HepG2 (cell line): ENCODE results near the gene NTM. TPM values are rescaled to one million over a fixed set of nuclear protein-coding genes. Genes with fewer than 3 reads are reported as not detected.
A peak's percentile ranks its signal among the peaks of the same experiment; 100 is the strongest.

Experiments used
- ATAC-seq: fragments of 200-7000 bp; cut with Tn5 transposase; 3 replicates; pipeline ENCODE4 v1.9.1; 2020; ENCODE audit warnings: mild to moderate bottlenecking, moderate library complexity
- BruUV-seq: library from RNA; stranded (reverse); fragments of 400-500 nt; replicated peaks from 2 replicates; lab custom pipeline; 2021; lab: Mats Ljungman, UMichigan
- CTCF ChIA-PET: fragments of 300-600 bp; formaldehyde crosslinking; extraction: SDS; loops from one replicate; lab custom pipeline; 2021; ENCODE audit warnings: low total read pairs, inconsistent platforms, low intra/inter-chr PET ratio; lab: Yijun Ruan, JAX
- POLR2A ChIA-PET: fragments of 350-600 bp; sonication (Branson Sonifier 250); formaldehyde crosslinking; loops from one replicate; lab custom pipeline; 2020; ENCODE audit warnings: antibody characterized with exemption, inconsistent platforms; lab: Yijun Ruan, JAX
- DNase-seq: peaks from one replicate; pipeline ENCODE4 v3.0.0-alpha.2; 2015; ENCODE audit warnings: low spot score
- FAIRE-seq: peaks from 3 replicates; lab custom pipeline; 2011; peaks lifted over from hg19 to GRCh38; lab: Jason Lieb, UNC
- H2AFZ ChIP-seq: one replicate; pipeline ENCODE4 v1.6.1; 2011; ENCODE audit warnings: low read length, inconsistent platforms
- H3K27ac ChIP-seq: fragments of 300-600 bp; 3 replicates; pipeline ENCODE4 v1.8.0; 2011; ENCODE audit warnings: mixed run types, mild to moderate bottlenecking, mixed read lengths, low read length, inconsistent platforms; ENCODE audit not compliant: insufficient read depth; ENCODE audit errors: extremely low read length
- H3K27me3 ChIP-seq, 2 experiments: fragments of 200-600 bp in 1 of 2; 2 replicates in 1 of 2; 3 replicates in 1 of 2; pipeline versions ENCODE4 v1.6.0 to v1.8.0; 2011; ENCODE audit warnings: low read length in 2 of 2, mild to moderate bottlenecking in 2 of 2, moderate library complexity in 2 of 2, inconsistent platforms in 1 of 2; ENCODE audit not compliant: insufficient read depth in 2 of 2, control insufficient read depth in 1 of 2
- H3K36me3 ChIP-seq, 2 experiments: fragments of 200-600 bp in 1 of 2; replicated peaks in 1 of 2; 2 replicates in 1 of 2; 3 replicates in 1 of 2; pipeline versions ENCODE4 v1.5.1 to v1.8.0; 2011; ENCODE audit warnings: low read length in 2 of 2, inconsistent platforms in 1 of 2; ENCODE audit not compliant: insufficient read depth in 2 of 2, control insufficient read depth in 1 of 2
- H3K4me1 ChIP-seq: 2 replicates; pipeline ENCODE4 v1.5.1; 2012; ENCODE audit warnings: low read length, inconsistent platforms; ENCODE audit not compliant: insufficient read depth
- H3K4me2 ChIP-seq: 2 replicates; pipeline ENCODE4 v1.6.0; 2011; ENCODE audit warnings: low read depth, low read length, inconsistent platforms
- H3K4me3 ChIP-seq, 3 experiments: fragments of 200-600 bp in 1 of 3; sonication (generic), shearing (Covaris generic) in 1 of 3; replicated peaks in 1 of 3; 2 replicates each; pipeline ENCODE4 v1.5.1; 2011 to 2016; ENCODE audit warnings: low read length in 3 of 3, inconsistent platforms in 2 of 3, low read depth in 2 of 3, mild to moderate bottlenecking in 2 of 3, control low read depth in 1 of 3, mixed read lengths in 1 of 3; ENCODE audit not compliant: insufficient read depth in 1 of 3
- H3K79me2 ChIP-seq: one replicate; pipeline ENCODE4 v1.6.1; 2011; ENCODE audit warnings: low read length, inconsistent platforms; ENCODE audit not compliant: insufficient read depth
- H3K9ac ChIP-seq: 2 replicates; pipeline ENCODE4 v1.6.0; 2011; ENCODE audit warnings: mild to moderate bottlenecking, low read depth, low read length, inconsistent platforms; ENCODE audit not compliant: insufficient read depth
- H3K9me3 ChIP-seq: 2 replicates; pipeline ENCODE4 v1.5.1; 2012; ENCODE audit warnings: mild to moderate bottlenecking, low read length
- H4K20me1 ChIP-seq: 2 replicates; pipeline ENCODE4 v1.6.0; 2011; ENCODE audit warnings: inconsistent platforms, mild to moderate bottlenecking, low read length, moderate library complexity; ENCODE audit not compliant: insufficient read depth
- DR1 ChIP-seq: sonication (generic); formaldehyde crosslinking; IDR thresholded peaks from 2 replicates; pipeline ENCODE4 v1.8.0; 2021; ENCODE audit warnings: mild to moderate bottlenecking, missing genetic modification reagents, inconsistent platforms
- HNF4A ChIP-seq: sonication (generic); formaldehyde crosslinking; IDR thresholded peaks from 2 replicates; pipeline ENCODE4 v1.4.0; 2020; ENCODE audit warnings: missing genetic modification reagents
- KDM3A ChIP-seq: IDR thresholded peaks from 2 replicates; pipeline ENCODE4 v1.6.1; 2018; ENCODE audit warnings: low read depth, missing compliant biosample characterization
- KLF11 ChIP-seq: IDR thresholded peaks from 2 replicates; pipeline ENCODE4 v1.6.1; 2016; ENCODE audit warnings: missing compliant biosample characterization
- NFYC ChIP-seq: IDR thresholded peaks from 2 replicates; pipeline ENCODE4 v1.6.1; 2016; ENCODE audit warnings: missing genetic modification reagents, missing compliant biosample characterization
- ZFY ChIP-seq: sonication (generic); formaldehyde crosslinking; IDR thresholded peaks from 2 replicates; pipeline ENCODE4 v1.4.0; 2020; ENCODE audit warnings: missing genetic modification reagents
- ZNF720 ChIP-seq: sonication (generic); formaldehyde crosslinking; IDR thresholded peaks from 2 replicates; pipeline ENCODE4 v1.4.0; 2020; ENCODE audit warnings: missing genetic modification reagents
- WGBS: methylation state at CpG from one replicate; pipeline ENCODE4 v1.1.6; 2017; ENCODE audit warnings: low lambda C conversion rate; 5-methylcytosine and 5-hydroxymethylcytosine counted together
- in situ Hi-C: cut with HindIII; loops from 2 replicates; pipeline ENCODE4 v1.10.0; 2017; ENCODE audit warnings: low pct_unique_long_range_greater_than_20kb; ENCODE audit not compliant: extremely low pct_ligation_motif_present
- intact Hi-C: fragments of 100-400 bp; cut with micrococcal nuclease; formaldehyde crosslinking; loops from one replicate; pipeline ENCODE4 v1.10.0; 2022; ENCODE audit not compliant: unreplicated experiment
- polyA plus RNA-seq, 8 experiments: library from polyadenylated mRNA; depleted of rRNA in 3 of 8; stranded (reverse) in 7 of 8; unstranded in 1 of 8; fragments of >200 nt; fragmentation: Illumina TruSeq in 4 of 8; extraction: Trizol in 4 of 8; gene quantifications; 2 replicates each; pipeline versions ENCODE4 v1.2.1 to v1.2.3, GENCODE V29; 2011 to 2016; ENCODE audit warnings: low read depth in 4 of 8, missing spikeins in 1 of 8, mixed read lengths in 1 of 8; ENCODE audit not compliant: insufficient read depth in 1 of 8
- total RNA-seq, 5 experiments: library from RNA; depleted of rRNA; stranded (reverse); fragments of >200 nt; fragmentation: Illumina TruSeq; extraction: Trizol; gene quantifications; 2 replicates each; pipeline ENCODE4 v1.2.3, GENCODE V29; 2016; ENCODE audit warnings: low read depth in 1 of 5
- TF ChIP-seq, protein P1 (sequence below): sonication (generic); formaldehyde crosslinking; IDR thresholded peaks from 2 replicates; pipeline ENCODE4 v1.4.0; 2020; ENCODE audit warnings: low read depth, missing genetic modification reagents
- TF ChIP-seq, protein P2 (sequence below): sonication (generic); formaldehyde crosslinking; IDR thresholded peaks from 2 replicates; pipeline ENCODE4 v1.4.0; 2020; ENCODE audit warnings: missing genetic modification reagents

The NTM gene
- total and polyA plus RNA-seq, 2 of the 13 experiments (the other 11 are each of a cell fraction or from before 2014, with no cell fraction given): not detected

DNA sequence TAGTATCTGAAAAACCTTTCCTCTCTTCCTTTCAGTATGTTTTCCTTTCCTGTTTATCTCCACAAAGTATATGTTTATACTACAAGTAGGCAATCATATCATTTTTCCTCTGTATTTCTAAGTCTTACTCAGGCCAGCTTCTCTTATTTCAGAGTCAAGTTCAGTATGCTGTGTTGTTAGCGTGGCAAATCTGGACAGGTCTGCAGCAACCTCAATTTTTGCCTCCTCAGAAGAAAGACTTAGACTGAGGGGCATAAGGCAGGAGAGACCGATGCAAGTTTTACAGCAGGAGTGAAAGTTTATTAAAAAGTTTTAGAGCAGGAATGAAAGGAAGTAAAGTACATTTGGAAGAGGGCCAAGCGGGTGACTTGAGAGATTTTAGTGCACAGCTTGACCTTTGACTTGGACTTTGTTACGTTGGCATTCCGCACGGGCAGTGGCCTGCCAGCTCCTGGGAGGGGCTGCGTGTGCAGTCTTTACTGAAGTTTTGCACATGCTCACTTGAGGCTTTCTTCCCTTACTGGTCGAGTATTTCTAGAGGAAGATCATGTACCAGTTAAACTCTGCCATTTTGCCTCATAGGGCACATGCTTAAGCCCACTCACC lies 343.2 kb downstream of the NTM start:
- Histone ChIP-seq H3K9ac (no peak overlapping the region), H3K27ac (no peak overlapping the region), H3K79me2 (no peaks in the 10 kb centered on the region), H3K27me3 (no peaks in the 10 kb centered on the region), H2AFZ (no peak overlapping the region), H3K4me3 (no peak overlapping the region), H3K4me1 (no peaks in the 10 kb centered on the region), H4K20me1 (no peaks in the 10 kb centered on the region), H3K36me3 (no peaks in the 10 kb centered on the region), H3K4me2 (no peak overlapping the region), H3K9me3 (peaks cover 10% of the 10 kb centered on the region; the same call in 1 of the 2 replicates)
- 15% methylated on average over 8 of the region's 8 CpGs for WGBS
- ChIA-PET POLR2A (no interaction called here), CTCF (no interaction called here)
- no TSS peak for BruUV-seq
- intact Hi-C loops (no loop called here), in situ Hi-C loops (no loop called here)
- DNase-seq (peak; percentile 3), FAIRE-seq (no peak), ATAC-seq (no peak)
- 0 out of 2 replicates have a peak, but pooled peaks have one; percentile 18 for TF ChIP-seq HNF4A (CRISPR knock-in tag)
- TF ChIP-seq KDM3A (CRISPR knock-in tag): no peak
- TF ChIP-seq, protein P1, sequence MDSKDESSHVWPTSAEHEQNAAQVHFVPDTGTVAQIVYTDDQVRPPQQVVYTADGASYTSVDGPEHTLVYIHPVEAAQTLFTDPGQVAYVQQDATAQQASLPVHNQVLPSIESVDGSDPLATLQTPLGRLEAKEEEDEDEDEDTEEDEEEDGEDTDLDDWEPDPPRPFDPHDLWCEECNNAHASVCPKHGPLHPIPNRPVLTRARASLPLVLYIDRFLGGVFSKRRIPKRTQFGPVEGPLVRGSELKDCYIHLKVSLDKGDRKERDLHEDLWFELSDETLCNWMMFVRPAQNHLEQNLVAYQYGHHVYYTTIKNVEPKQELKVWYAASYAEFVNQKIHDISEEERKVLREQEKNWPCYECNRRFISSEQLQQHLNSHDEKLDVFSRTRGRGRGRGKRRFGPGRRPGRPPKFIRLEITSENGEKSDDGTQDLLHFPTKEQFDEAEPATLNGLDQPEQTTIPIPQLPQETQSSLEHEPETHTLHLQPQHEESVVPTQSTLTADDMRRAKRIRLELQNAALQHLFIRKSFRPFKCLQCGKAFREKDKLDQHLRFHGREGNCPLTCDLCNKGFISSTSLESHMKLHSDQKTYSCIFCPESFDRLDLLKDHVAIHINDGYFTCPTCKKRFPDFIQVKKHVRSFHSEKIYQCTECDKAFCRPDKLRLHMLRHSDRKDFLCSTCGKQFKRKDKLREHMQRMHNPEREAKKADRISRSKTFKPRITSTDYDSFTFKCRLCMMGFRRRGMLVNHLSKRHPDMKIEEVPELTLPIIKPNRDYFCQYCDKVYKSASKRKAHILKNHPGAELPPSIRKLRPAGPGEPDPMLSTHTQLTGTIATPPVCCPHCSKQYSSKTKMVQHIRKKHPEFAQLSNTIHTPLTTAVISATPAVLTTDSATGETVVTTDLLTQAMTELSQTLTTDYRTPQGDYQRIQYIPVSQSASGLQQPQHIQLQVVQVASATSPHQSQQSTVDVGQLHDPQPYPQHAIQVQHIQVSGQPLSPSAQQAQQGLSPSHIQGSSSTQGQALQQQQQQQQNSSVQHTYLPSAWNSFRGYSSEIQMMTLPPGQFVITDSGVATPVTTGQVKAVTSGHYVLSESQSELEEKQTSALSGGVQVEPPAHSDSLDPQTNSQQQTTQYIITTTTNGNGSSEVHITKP: no peak
- no peak for TF ChIP-seq ZFY (CRISPR knock-in tag)

DNA sequence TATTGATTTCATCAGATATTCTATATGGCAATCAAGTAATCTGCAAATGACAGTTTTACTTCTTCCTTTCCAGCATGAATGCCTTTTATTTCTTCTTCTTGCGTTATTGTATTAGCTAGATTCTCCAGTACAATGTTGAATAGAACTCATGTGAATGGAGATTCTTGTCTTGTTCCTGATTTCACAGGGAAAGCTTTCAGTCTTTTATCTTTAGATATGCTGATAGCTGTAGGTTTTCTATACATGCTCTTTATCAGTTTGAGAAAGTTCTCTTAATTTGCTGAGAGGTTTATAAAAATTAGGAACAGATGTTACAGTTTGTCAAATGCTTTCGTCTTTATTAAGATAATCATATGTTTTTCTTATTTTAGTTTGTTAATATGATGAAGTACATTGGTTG lies 347.2 kb downstream of the NTM start:
- H4K20me1 ChIP-seq: no peaks in the 10 kb centered on the region
- WGBS: 0% methylated on average over 2 of the region's 2 CpGs
- no peak overlapping the region for H3K27ac ChIP-seq
- peaks cover 10% of the 10 kb centered on the region; the same call in 1 of the 2 replicates for H3K9me3 ChIP-seq
- intact Hi-C loops (no loop called here), in situ Hi-C loops (no loop called here)
- no peak for FAIRE-seq
- CTCF ChIA-PET: no interaction called here
- H3K4me2 ChIP-seq: no peak overlapping the region
- H3K27me3 ChIP-seq: no peaks in the 10 kb centered on the region
- H3K36me3 ChIP-seq: no peaks in the 10 kb centered on the region
- no peak overlapping the region for H2AFZ ChIP-seq
- no peak for DNase-seq
- H3K4me1 ChIP-seq: no peaks in the 10 kb centered on the region
- H3K4me3 ChIP-seq: no peak overlapping the region
- POLR2A ChIA-PET: no interaction called here
- H3K9ac ChIP-seq: no peak overlapping the region
- no TSS peak for BruUV-seq
- ATAC-seq: no peak
- no peaks in the 10 kb centered on the region for H3K79me2 ChIP-seq
- TF ChIP-seq, protein P2, sequence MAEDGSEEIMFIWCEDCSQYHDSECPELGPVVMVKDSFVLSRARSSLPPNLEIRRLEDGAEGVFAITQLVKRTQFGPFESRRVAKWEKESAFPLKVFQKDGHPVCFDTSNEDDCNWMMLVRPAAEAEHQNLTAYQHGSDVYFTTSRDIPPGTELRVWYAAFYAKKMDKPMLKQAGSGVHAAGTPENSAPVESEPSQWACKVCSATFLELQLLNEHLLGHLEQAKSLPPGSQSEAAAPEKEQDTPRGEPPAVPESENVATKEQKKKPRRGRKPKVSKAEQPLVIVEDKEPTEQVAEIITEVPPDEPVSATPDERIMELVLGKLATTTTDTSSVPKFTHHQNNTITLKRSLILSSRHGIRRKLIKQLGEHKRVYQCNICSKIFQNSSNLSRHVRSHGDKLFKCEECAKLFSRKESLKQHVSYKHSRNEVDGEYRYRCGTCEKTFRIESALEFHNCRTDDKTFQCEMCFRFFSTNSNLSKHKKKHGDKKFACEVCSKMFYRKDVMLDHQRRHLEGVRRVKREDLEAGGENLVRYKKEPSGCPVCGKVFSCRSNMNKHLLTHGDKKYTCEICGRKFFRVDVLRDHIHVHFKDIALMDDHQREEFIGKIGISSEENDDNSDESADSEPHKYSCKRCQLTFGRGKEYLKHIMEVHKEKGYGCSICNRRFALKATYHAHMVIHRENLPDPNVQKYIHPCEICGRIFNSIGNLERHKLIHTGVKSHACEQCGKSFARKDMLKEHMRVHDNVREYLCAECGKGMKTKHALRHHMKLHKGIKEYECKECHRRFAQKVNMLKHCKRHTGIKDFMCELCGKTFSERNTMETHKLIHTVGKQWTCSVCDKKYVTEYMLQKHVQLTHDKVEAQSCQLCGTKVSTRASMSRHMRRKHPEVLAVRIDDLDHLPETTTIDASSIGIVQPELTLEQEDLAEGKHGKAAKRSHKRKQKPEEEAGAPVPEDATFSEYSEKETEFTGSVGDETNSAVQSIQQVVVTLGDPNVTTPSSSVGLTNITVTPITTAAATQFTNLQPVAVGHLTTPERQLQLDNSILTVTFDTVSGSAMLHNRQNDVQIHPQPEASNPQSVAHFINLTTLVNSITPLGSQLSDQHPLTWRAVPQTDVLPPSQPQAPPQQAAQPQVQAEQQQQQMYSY (CRISPR knock-in tag): no peak
- no peak for TF ChIP-seq KLF11 (CRISPR knock-in tag)
- TF ChIP-seq ZNF720 (CRISPR knock-in tag): no peak
- no peak for TF ChIP-seq DR1 (CRISPR knock-in tag)
- no peak for TF ChIP-seq NFYC
